ENCODE data around the gene LMX1B.
A peak's percentile ranks its signal among the peaks of the same experiment; 100 is the strongest.
"Not testable (repeated sequence)": the region's sequence is repeated elsewhere in the genome, so short reads cannot be mapped to it uniquely, and the experiment has no call there.

The LMX1B gene

DNA sequence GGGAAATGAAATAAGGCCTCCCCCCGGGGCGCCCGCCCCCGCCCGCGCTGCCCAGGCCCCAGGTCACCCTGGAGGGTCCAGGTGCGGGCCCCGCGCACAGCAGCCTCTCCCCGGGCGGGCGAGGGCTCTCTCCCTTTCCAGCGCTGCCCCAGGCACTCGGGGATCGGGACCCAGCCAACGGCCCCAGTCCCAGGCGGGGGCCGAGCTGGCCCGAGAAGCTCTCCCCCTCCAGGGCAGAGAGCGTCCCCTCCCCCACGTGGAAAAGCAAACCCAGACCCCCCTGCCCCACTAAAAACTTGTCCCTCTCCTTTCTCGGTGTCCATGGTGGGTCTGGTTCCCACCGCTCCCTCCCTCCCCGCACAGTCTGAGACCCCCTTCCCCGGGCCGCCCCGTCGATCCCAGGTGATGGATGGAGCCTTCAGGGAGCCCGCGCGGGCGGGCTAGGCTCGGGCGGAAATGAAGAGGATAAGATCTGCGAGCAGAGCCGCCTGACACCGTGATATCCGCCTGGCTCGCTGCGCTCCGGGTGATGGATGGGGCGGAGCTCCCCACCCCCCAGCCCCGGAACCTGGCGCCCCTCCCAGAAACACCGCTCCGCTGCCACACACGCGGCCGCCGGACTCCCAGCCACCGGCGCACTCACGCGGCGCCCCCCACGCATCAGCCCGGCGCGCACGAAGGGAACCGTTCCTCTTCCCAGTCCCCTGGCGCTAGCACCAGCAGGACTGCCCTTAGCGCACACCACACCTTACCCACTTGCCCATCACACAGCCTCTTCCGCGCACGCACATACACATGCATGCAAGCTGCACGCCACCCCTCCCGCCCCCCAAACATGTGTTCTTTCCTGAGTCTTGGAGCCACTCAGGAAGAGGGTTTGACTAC is 109.4 kb downstream of the LMX1B start:
- FAIRE-seq (peak; percentile 83), DNase-seq (ENCODE audit: extremely low spot score, insufficient read length, low read depth) (peak; percentile 55)

DNA sequence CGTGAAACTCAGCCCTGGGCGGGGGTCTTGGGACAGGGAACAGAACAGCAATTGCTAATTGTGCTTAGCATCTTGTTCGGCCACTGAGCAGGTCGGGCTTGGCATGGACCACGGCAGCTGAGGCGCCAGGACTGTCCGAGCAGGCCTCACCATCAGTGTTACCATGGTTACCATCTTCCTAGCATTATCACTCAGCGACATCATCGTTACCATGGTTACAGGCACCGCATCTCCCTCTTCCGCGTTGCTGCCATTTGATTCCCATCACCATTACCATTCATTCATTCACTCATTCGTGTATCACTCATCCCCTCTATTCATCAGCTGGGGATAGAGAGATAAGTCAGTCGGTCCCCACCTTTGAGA is 110.1 kb downstream of the LMX1B start:
- FAIRE-seq (no peak), DNase-seq (ENCODE audit: extremely low spot score, insufficient read length, low read depth) (no peak)

DNA sequence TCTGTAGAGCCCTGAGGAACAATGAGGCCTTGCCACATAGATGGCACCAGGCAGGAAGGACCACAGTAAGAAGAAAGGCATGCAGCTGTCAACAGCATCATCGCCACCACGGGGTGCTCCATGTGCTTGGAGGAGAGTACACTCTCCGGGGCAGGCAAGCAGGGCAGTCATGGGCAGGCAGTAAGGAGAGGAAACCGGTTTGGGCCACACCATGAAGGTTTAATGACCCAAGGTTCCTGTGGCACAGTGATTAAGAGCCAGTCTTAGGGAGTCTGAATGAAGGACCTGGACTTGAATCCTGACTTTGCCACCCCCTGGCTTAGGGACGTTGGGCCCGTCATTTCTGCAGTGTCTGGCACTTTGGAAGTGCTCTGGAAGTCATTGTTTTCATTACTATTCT is 110.5 kb downstream of the LMX1B start:
- FAIRE-seq, result no peak
- no peak for DNase-seq (ENCODE audit: extremely low spot score, insufficient read length, low read depth)

DNA sequence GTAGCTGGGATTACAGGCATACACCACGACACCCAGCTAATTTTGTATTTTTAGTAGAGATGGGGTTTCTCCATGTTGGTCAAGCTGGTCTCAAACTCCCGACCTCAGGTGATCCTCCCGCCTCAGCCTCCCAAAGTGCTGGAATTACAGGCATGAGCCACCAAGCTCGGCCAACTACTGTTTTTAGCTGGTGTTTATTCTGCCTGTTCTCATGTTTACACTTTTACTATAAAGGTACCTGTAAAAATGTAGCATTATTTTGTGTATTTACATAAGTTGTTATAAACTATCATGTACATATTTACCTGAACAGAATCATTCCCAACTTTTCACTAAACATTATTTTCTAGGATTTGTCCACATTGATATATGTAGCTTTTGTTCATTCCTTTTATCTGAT is 111.8 kb downstream of the LMX1B start:
- not testable (repeated sequence) for FAIRE-seq; DNase-seq (ENCODE audit: extremely low spot score, insufficient read length, low read depth)

DNA sequence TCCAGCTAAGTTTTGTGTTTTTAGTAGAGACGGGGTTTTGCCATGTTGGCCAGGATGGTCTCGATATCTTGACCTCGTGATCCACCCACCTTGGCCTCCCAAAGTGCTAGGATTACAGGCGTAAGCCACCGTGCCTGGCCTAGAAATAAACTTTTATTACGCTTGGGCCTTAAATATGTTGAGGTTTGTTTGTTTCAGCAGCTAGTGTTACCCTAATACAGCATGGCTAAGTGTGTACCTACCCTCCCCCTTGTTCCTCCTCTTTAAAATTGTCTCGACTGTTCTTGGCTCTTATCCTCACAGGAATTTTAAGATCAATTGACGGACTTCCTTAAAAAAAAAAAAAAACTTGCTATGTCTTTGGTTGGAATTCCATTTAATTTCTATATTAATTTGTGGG is 114.5 kb downstream of the LMX1B start:
- FAIRE-seq; DNase-seq (ENCODE audit: extremely low spot score, insufficient read length, low read depth): not testable (repeated sequence)

DNA sequence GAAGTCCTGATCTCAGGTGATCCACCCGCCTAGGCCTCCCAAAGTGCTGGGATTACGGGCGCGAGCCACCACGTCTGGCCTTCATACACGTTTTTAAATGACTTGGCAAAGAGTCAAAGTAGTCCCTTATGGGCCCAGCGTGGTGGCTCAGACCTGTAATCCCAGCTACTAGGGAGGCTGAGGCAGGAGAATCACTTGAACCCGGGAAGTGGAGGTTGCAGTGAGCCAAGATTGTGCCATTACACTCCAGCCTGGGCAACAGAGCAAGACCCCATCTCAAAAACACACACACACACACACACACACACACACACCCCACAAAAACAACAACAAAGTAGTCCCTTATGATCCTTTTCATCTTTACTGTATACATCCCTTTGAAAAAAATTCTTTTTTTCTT is 116.9 kb downstream of the LMX1B start:
- FAIRE-seq, result not testable (repeated sequence)

DNA sequence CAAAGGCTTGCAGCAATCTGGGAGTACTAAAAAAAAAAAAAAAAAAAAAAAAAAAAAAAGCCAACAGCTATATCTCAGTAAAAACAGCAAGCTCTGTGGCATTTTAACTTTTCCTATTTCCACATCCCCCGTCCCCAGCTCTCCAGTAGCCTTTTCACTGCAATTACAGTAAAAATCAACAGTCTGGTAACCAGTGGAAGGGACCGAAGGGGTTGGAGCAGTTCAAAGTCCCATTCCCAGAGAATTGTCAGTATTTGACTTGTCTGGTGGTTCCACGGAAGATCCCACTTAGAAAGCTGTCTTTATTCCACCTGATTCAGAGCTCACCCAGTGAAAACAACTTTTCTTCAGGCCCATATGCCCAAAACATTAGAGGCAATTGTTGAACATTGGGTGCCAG is 119.3 kb downstream of the LMX1B start:
- FAIRE-seq (no peak), DNase-seq (ENCODE audit: extremely low spot score, insufficient read length, low read depth) (no peak)

More for the DNA sequence above, 116.9 kb downstream of the LMX1B start:
- not testable (repeated sequence) for DNase-seq (ENCODE audit: extremely low spot score, insufficient read length, low read depth)

DNA sequence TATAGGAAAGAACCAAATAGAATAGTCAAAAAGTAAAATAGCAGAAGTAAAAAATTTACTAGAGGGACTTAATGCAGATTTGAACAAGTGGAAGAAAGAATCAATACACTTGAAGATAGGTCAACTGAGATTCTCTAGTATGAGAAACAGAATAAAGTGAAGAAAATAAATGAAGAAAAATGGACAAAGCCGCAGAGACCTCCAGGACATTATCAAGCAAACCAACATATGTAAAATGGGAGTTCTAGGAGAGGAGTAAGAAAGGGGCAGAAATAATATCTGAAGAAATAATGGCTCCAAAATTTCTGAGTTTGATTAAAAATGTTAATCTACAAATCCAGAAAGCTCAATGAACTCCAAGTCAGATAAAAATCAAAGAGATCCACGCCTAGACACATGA is 121.1 kb downstream of the LMX1B start:
- DNase-seq (ENCODE audit: extremely low spot score, insufficient read length, low read depth), result no peak
- FAIRE-seq, result no peak

DNA sequence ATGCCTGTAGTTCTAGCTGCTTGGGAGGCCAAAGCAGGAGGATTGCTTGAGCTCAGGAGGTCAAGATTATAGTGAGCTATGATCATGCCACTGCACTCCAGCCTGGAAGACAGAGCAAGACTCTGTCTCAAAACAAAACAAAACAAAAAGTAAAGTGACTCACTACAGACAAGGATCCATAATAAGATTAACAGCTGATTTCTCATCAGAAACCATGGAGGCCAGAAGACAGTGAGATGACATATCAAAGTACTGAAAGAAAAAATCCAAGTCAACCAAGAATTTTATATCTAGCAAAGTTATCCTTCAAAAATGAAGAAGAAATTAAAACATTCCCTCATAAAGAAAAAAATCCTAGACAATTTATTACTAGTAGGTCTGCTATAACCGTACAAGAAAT is 121.8 kb downstream of the LMX1B start:
- DNase-seq (ENCODE audit: extremely low spot score, insufficient read length, low read depth) (no peak), FAIRE-seq (no peak)

DNA sequence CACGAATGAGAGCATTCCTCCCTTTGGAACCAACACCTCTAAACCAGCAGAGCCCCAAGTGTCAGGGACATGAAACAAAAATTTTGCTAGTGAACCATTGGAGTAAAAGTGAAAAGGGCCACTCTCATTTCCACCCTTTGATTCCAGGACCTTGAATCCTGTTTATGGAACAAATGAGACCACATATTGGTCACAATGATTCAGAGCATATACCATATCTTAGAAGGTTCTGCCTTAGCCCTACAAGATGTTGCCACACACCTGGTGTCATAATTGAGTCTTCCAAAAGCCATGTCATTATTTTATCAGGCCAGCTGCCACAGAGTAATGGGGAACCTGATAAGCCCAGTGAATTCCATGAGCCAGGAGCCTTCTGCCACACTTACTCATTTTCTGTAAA is 124.8 kb downstream of the LMX1B start:
- FAIRE-seq, result no peak

DNA sequence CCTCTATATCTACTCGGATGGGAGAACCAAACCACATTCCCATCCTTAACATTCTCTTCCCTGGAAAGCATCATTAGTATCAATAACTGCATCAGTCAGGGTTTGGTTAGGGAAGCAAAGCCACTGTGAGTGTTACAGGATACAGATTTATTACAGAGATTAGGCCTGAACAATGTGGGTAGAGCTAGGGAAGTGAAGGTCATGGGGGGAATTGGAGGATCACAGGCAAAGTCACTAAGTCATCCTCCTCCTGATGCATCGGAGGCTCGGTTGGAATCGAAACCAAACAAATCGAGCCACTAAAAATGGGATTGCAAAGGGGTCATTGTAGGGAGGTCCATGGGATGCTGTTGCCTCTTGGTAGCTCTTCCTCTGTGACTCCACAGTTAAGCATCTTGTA is 129.3 kb downstream of the LMX1B start:
- no peak for FAIRE-seq
- DNase-seq (ENCODE audit: extremely low spot score, insufficient read length, low read depth), result no peak

More for the DNA sequence above, 124.8 kb downstream of the LMX1B start:
- DNase-seq (ENCODE audit: extremely low spot score, insufficient read length, low read depth), result no peak

DNA sequence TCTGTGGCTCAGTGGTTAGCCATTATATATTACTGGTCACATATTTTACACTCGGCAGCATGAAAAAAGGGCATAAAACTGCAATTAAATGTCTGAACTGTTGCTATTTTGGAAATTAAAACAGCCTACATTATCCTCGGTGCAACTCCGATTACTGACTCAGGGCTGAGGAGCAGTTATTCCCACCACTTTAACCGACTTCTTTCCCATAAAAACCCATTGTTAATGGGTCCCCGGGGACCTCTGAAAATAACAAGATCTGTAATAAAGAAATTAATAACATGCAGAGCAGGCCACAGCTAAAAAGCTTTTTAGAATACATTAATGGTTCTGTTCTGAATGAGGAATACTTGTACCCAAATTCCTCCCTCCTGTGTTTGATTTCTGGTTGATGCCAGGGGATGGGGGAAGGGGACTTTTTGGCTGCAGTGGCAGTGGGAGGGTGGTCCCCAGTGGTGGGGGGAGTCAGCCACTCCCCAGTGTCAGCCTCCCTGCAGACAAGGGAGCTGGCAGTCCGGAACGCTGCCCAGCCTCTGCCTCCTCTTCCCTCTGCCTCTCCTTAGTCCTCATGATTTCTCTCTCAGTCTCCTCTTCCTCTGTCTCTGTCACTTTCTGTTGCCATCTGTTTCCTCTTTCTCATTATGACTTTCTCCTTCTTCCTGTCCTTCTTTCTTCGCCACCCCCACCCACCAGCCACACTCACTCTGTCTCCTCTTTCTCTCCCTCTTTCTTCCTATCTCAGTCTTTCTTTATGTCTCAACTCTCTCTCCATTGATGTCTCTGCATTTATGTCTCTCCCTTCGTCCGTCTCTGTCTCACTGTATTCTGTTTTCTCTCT is 132.1 kb downstream of the LMX1B start:
- DNase-seq (ENCODE audit: extremely low spot score, insufficient read length, low read depth), result no peak
- FAIRE-seq, result peak; percentile 45
